SK-N-SH (cell line): ENCODE data around the gene LEPROT.

Source experiments
- CHD2 ChIP-seq: fragments of 150-350 bp; IDR thresholded peaks from 2 replicates; pipeline ENCODE4 v1.6.1; 2018; ENCODE audit warnings: low read length; ENCODE audit not compliant: partially characterized antibody
- CTCF ChIP-seq: fragments of 200-600 bp; sonication (generic); IDR thresholded peaks from 2 replicates; pipeline ENCODE4 v1.6.1; 2017; ENCODE audit warnings: antibody characterized with exemption, mild to moderate bottlenecking, moderate library complexity
- EP300 ChIP-seq, 2 experiments: IDR thresholded peaks; 2 replicates each; pipeline versions ENCODE4 v1.4.0 to v1.6.1; 2012; ENCODE audit warnings: borderline replicate concordance in 1 of 2, low read depth in 1 of 2, low read length in 1 of 2
- EZH2phosphoT487 ChIP-seq: fragments of 200-600 bp; sonication (generic); IDR thresholded peaks from 2 replicates; pipeline ENCODE4 v1.6.1; 2017; ENCODE audit warnings: low read depth, mixed run types, mild to moderate bottlenecking, antibody characterized with exemption, moderate library complexity, borderline replicate concordance
- MXI1 ChIP-seq: IDR thresholded peaks from 2 replicates; pipeline ENCODE4 v1.6.1; 2012; ENCODE audit warnings: mild to moderate bottlenecking, low read depth, low read length, improper control_type of control experiment
- NFIC ChIP-seq: IDR thresholded peaks from 2 replicates; pipeline ENCODE4 v1.4.0; 2012; ENCODE audit warnings: borderline replicate concordance
- NRF1 ChIP-seq: IDR thresholded peaks from 2 replicates; pipeline ENCODE4 v1.6.1; 2012; ENCODE audit warnings: low read depth, mild to moderate bottlenecking, low read length
- POLR2AphosphoS5 ChIP-seq: IDR thresholded peaks from 2 replicates; pipeline ENCODE4 v1.6.1; 2012; ENCODE audit warnings: low read depth, low read length
- REST ChIP-seq: IDR thresholded peaks from 2 replicates; pipeline ENCODE4 v1.6.1; 2012; ENCODE audit warnings: mild to moderate bottlenecking, low read depth, low read length, moderate library complexity
- RFX5 ChIP-seq: IDR thresholded peaks from 2 replicates; pipeline ENCODE4 v1.6.1; 2012; ENCODE audit warnings: mild to moderate bottlenecking, improper control_type of control experiment, low read length
- SMC3 ChIP-seq: IDR thresholded peaks from 2 replicates; pipeline ENCODE4 v1.6.1; 2012; ENCODE audit warnings: low read depth, low read length, improper control_type of control experiment
- TAF1 ChIP-seq: IDR thresholded peaks from 2 replicates; pipeline ENCODE4 v1.6.1; 2012; ENCODE audit warnings: low read depth, mild to moderate bottlenecking, low read length, moderate library complexity, borderline replicate concordance
- TEAD4 ChIP-seq: IDR thresholded peaks from 2 replicates; pipeline ENCODE4 v1.4.0; 2012; ENCODE audit warnings: mild to moderate bottlenecking, borderline replicate concordance; ENCODE audit not compliant: insufficient read depth
- ZBTB33 ChIP-seq: IDR thresholded peaks from 2 replicates; pipeline ENCODE4 v1.4.0; 2012; ENCODE audit warnings: low read depth, borderline replicate concordance

- TF ChIP-seq CTCF (no peak), TEAD4 (no peak), TAF1 (no peak), CHD2 (no peak), POLR2AphosphoS5 (no peak), RFX5 (no peak), REST (no peak), SMC3 (no peak), ZBTB33 (no peak), EP300 (IDR thresholded peaks at IDR 0.05; ENCODE audit: borderline replicate concordance in 1 of 2, low read depth in 1 of 2, low read length in 1 of 2) (no peak), MXI1 (no peak), EZH2phosphoT487 (no peak), NFIC (no peak), NRF1 (no peak)
These were observed 37.4 kb downstream of the LEPROT start for GRCh38 chr1:65457868-65458267.
